Suprapubic skin (tissue), 4 donors: ENCODE measurements around the gene THSD7B. TPM values are rescaled to one million over a fixed set of nuclear protein-coding genes. Genes with fewer than 3 reads are reported as not detected.
"Not testable (repeated sequence)": the region's sequence is repeated elsewhere in the genome, so short reads cannot be mapped to it uniquely, and the experiment has no call there.

Source experiments
- DNase-seq, 2 donors: peaks; one replicate each; pipeline ENCODE4 v3.0.0-alpha.2; 2019; ENCODE audit warnings: low spot score in 2 of 2
- H3K27ac ChIP-seq: fragments of 200-600 bp; sonication (generic); one replicate; pipeline ENCODE4 v1.5.1; 2019
- H3K27me3 ChIP-seq: fragments of 200-600 bp; sonication (generic); one replicate; pipeline ENCODE4 v1.5.1; 2019
- H3K36me3 ChIP-seq: fragments of 200-600 bp; sonication (generic); one replicate; pipeline ENCODE4 v1.5.1; 2019
- H3K4me1 ChIP-seq: fragments of 200-600 bp; sonication (generic); one replicate; pipeline ENCODE4 v1.5.1; 2019
- H3K4me3 ChIP-seq: fragments of 200-600 bp; sonication (generic); one replicate; pipeline ENCODE4 v1.5.1; 2019; ENCODE audit warnings: mild to moderate bottlenecking
- H3K9me3 ChIP-seq: fragments of 200-600 bp; sonication (generic); one replicate; pipeline ENCODE4 v1.5.1; 2019
- CTCF ChIP-seq, 2 donors: fragments of 200-600 bp in 1 of 2; fragments of 450-650 bp in 1 of 2; sonication (generic) in 1 of 2; IDR thresholded peaks; one replicate each; pipeline ENCODE4 v1.5.1; 2016 to 2019; ENCODE audit warnings: antibody characterized with exemption in 2 of 2, mild to moderate bottlenecking in 1 of 2, moderate library complexity in 1 of 2
- EP300 ChIP-seq: sonication (generic); formaldehyde crosslinking; IDR thresholded peaks from one replicate; pipeline ENCODE4 v1.6.1; 2017; ENCODE audit warnings: antibody characterized with exemption
- POLR2A ChIP-seq, 2 donors: fragments of 450-650 bp; IDR thresholded peaks; one replicate each; pipeline ENCODE4 v1.6.1; 2017; ENCODE audit warnings: antibody characterized with exemption in 2 of 2, mild to moderate bottlenecking in 2 of 2, moderate library complexity in 2 of 2
- POLR2AphosphoS5 ChIP-seq, 3 donors: sonication (generic); formaldehyde crosslinking; IDR thresholded peaks; one replicate each; pipeline ENCODE4 v1.6.1; 2017; ENCODE audit warnings: antibody characterized with exemption in 3 of 3
- WGBS: methylation state at CpG from one replicate; pipeline ENCODE4 v1.1.5; 2018; 5-methylcytosine and 5-hydroxymethylcytosine counted together
- total RNA-seq, 4 donors: library from RNA; depleted of rRNA; stranded (reverse); fragments of >200 nt; gene quantifications; one replicate each; pipeline ENCODE4 v1.1.0, GENCODE V29; 2016

Gene THSD7B
- total RNA-seq, 4 donors from 2014 or later = 0.18 to 1.1 (median 0.34) TPM; not detected in 1

GRCh38 chr2:137302957-137303356 lies 537.6 kb downstream of the THSD7B start:
- no peak for DNase-seq
- TF ChIP-seq EP300 (no peak), CTCF (IDR thresholded peaks at IDR 0.05) (no peak), POLR2AphosphoS5 (IDR thresholded peaks at IDR 0.05) (no peak), POLR2A (IDR thresholded peaks at IDR 0.05) (no peak)
- Histone ChIP-seq H3K4me3 (no peak overlapping the region), H3K36me3 (no peaks in the 10 kb centered on the region), H3K4me1 (no peaks in the 10 kb centered on the region), H3K27me3 (no peaks in the 10 kb centered on the region), H3K27ac (no peak overlapping the region), H3K9me3 (no peaks in the 10 kb centered on the region)
- 46% methylated on average over 3 of the region's 3 CpGs for WGBS

DNA sequence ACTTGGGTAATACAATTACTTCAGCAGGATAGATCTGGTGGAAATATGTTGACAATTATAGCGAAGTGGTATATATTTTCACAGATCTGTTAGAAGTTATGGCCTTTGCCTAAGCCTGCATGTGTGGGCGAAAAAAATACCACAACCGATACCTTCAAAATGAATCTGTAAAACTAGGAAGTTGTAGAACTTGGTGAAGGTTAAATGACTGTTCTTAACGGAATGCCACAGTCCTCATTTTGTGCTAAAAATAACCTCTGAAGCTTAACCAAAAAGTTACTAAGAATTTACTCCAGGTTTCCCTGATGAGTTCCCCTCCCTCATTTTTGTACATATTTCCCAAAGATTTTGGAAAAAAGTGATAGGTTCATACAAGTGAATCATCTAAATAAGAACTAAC lies 550.7 kb downstream of the THSD7B start:
- Histone ChIP-seq H3K27me3 (no peaks in the 10 kb centered on the region), H3K4me3 (no peak overlapping the region), H3K9me3 (no peaks in the 10 kb centered on the region), H3K4me1 (no peaks in the 10 kb centered on the region), H3K36me3 (no peaks in the 10 kb centered on the region), H3K27ac (no peak overlapping the region)
- no peak for DNase-seq
- 74% methylated on average over 4 of the region's 4 CpGs for WGBS
- TF ChIP-seq POLR2A (IDR thresholded peaks at IDR 0.05) = no peak
- no peak for TF ChIP-seq CTCF (IDR thresholded peaks at IDR 0.05)
- no peak for TF ChIP-seq EP300
- TF ChIP-seq POLR2AphosphoS5 (IDR thresholded peaks at IDR 0.05) = no peak

DNA sequence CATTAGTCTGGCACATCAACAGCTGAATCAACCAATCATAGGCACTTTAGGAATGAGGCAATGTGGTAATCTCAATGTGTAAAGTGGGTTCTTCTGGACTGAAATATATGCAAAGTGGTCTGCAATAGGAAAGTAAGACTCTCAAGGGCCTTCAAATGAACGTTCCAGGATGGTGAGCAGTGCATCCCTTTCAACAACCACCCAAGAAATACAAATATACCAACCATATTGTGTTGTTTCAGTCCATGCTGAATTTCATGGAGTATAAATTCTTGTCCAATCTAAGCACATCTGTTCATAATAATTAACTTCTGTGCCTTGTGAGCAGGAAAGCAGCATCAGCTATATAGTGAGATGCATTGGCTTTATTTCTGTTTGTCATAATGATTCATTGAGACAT lies 556.2 kb downstream of the THSD7B start:
- H3K36me3 ChIP-seq = no peaks in the 10 kb centered on the region
- WGBS = 42% methylated on average over 1 of the region's 1 CpG
- H3K4me3 ChIP-seq = no peak overlapping the region
- no peaks in the 10 kb centered on the region for H3K4me1 ChIP-seq
- TF ChIP-seq EP300 = no peak
- TF ChIP-seq CTCF (IDR thresholded peaks at IDR 0.05) = no peak
- no peak for TF ChIP-seq POLR2A (IDR thresholded peaks at IDR 0.05)
- TF ChIP-seq POLR2AphosphoS5 (IDR thresholded peaks at IDR 0.05) = no peak
- H3K27ac ChIP-seq = no peak overlapping the region
- H3K27me3 ChIP-seq = no peaks in the 10 kb centered on the region
- no peak for DNase-seq
- H3K9me3 ChIP-seq = no peaks in the 10 kb centered on the region

GRCh38 chr2:137331562-137331961 lies 566.2 kb downstream of the THSD7B start:
- not testable (repeated sequence) for H3K27me3 ChIP-seq

DNA sequence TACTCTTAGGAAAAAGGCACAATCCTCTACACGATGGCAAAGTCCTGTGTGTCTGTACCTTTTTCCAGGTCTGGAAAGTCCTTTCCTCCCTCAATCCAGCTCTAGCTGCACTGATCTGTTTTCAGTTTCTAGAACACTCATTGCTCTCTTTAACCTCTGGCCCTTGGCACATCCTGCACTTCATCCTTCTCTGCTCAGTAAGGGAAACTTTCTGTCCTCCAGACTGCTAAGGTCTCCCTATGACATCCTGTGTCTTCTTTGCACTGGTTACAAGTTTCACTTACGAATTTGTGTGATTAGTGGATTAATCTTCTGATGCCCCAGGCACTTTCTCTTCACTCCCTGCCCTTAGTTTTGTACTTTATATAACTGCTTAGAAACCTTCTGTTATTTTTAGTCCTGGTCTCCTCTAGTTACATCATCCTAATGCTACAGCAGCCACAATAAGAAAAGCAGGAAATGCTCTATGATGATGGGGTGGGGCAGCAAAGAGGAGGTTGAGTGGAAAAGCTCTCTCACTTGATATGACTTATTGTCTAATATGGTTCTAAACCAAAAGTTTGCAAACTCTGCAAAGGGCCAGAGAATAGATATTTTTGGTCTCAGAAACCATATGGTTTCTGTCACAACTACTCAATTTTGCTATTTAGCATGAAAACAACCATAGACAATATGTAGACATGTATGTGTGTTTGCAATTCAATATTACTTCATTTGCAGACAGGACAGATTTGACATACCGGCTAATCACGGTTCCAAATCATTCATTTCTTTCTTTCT lies 568.2 kb downstream of the THSD7B start:
- no peaks in the 10 kb centered on the region for H3K27me3 ChIP-seq
- no peaks in the 10 kb centered on the region for H3K9me3 ChIP-seq
- H3K27ac ChIP-seq = no peak overlapping the region
- no peaks in the 10 kb centered on the region for H3K36me3 ChIP-seq
- DNase-seq = no peak
- WGBS = 58% methylated on average over 3 of the region's 4 CpGs
- H3K4me1 ChIP-seq = no peaks in the 10 kb centered on the region
- H3K4me3 ChIP-seq = no peak overlapping the region
- TF ChIP-seq CTCF (IDR thresholded peaks at IDR 0.05) = no peak
- no peak for TF ChIP-seq EP300
- TF ChIP-seq POLR2A (IDR thresholded peaks at IDR 0.05) = no peak
- no peak for TF ChIP-seq POLR2AphosphoS5 (IDR thresholded peaks at IDR 0.05)

More at GRCh38 chr2:137331562-137331961, 566.2 kb downstream of the THSD7B start:
- H3K9me3 ChIP-seq, H3K27ac ChIP-seq, H3K36me3 ChIP-seq, DNase-seq, H3K4me3 ChIP-seq, H3K4me1 ChIP-seq: not testable (repeated sequence)
- 93% methylated on average over 6 of the region's 25 CpGs for WGBS
